ENCODE measurements around the gene S100A3. TPM values are rescaled to one million over a fixed set of nuclear protein-coding genes. Genes with fewer than 3 reads are reported as not detected.
"Not testable (repeated sequence)": the region's sequence is repeated elsewhere in the genome, so short reads cannot be mapped to it uniquely, and the experiment has no call there.

Gene S100A3
- polyA plus RNA-seq (2012; ENCODE audit: missing spikeins) = not detected

GRCh38 chr1:153548722-153549688, at the start of gene S100A3:
TSS of gene S100A3 (minus strand) at chr1:153549258. CDS start at chr1:153548485, 773 bp downstream.
- TF ChIP-seq POLR2AphosphoS5 (IDR thresholded peaks at IDR 0.05; ENCODE audit: low read depth, low read length) (no peak), POLR2A (IDR thresholded peaks at IDR 0.05; ENCODE audit: low read depth, low read length) (no peak), TAF1 (IDR thresholded peaks at IDR 0.05; ENCODE audit: borderline replicate concordance, low read depth, low read length) (no peak)
- DNase-seq (ENCODE audit: insufficient read length) (no peak), FAIRE-seq (no peak)

GRCh38 chr1:153598309-153599172, 49.5 kb upstream of the S100A3 start:
- DNase-seq (ENCODE audit: insufficient read length) = peak; percentile 79
- peak; percentile 93 for FAIRE-seq
- TF ChIP-seq TAF1 (IDR thresholded peaks at IDR 0.05; ENCODE audit: borderline replicate concordance, low read depth, low read length) = no peak
- peak; percentile 68; the same call in 1 of the 2 replicates for TF ChIP-seq POLR2A (IDR thresholded peaks at IDR 0.05; ENCODE audit: low read depth, low read length)
- peak; percentile 49 for TF ChIP-seq POLR2AphosphoS5 (IDR thresholded peaks at IDR 0.05; ENCODE audit: low read depth, low read length)

GRCh38 chr1:153597206-153597605, 48.1 kb upstream of the S100A3 start:
- FAIRE-seq = no peak

GRCh38 chr1:153592748-153593147, 43.7 kb upstream of the S100A3 start:
- no peak for TF ChIP-seq TAF1 (IDR thresholded peaks at IDR 0.05; ENCODE audit: borderline replicate concordance, low read depth, low read length)
- no peak for TF ChIP-seq POLR2A (IDR thresholded peaks at IDR 0.05; ENCODE audit: low read depth, low read length)
- no peak for TF ChIP-seq POLR2AphosphoS5 (IDR thresholded peaks at IDR 0.05; ENCODE audit: low read depth, low read length)
- DNase-seq (ENCODE audit: insufficient read length) (no peak), FAIRE-seq (no peak)

More at GRCh38 chr1:153597206-153597605, 48.1 kb upstream of the S100A3 start:
- no peak for DNase-seq (ENCODE audit: insufficient read length)
- TF ChIP-seq TAF1 (IDR thresholded peaks at IDR 0.05; ENCODE audit: borderline replicate concordance, low read depth, low read length) (no peak), POLR2AphosphoS5 (IDR thresholded peaks at IDR 0.05; ENCODE audit: low read depth, low read length) (no peak), POLR2A (IDR thresholded peaks at IDR 0.05; ENCODE audit: low read depth, low read length) (no peak)

- FAIRE-seq (no peak), DNase-seq (ENCODE audit: insufficient read length) (no peak)
- TF ChIP-seq POLR2AphosphoS5 (IDR thresholded peaks at IDR 0.05; ENCODE audit: low read depth, low read length) (no peak), TAF1 (IDR thresholded peaks at IDR 0.05; ENCODE audit: borderline replicate concordance, low read depth, low read length) (no peak), POLR2A (IDR thresholded peaks at IDR 0.05; ENCODE audit: low read depth, low read length) (no peak)
Observed at GRCh38 chr1:153588482-153588881, 39.4 kb upstream of the S100A3 start.

GRCh38 chr1:153588033-153588432, 39.0 kb upstream of the S100A3 start:
- not testable (repeated sequence) for FAIRE-seq; DNase-seq (ENCODE audit: insufficient read length)

- TF ChIP-seq TAF1 (IDR thresholded peaks at IDR 0.05; ENCODE audit: borderline replicate concordance, low read depth, low read length) (no peak), POLR2AphosphoS5 (IDR thresholded peaks at IDR 0.05; ENCODE audit: low read depth, low read length) (no peak), POLR2A (IDR thresholded peaks at IDR 0.05; ENCODE audit: low read depth, low read length) (no peak)
- FAIRE-seq = no peak
- no peak for DNase-seq (ENCODE audit: insufficient read length)
Observed at GRCh38 chr1:153587314-153587713, 38.3 kb upstream of the S100A3 start.

GRCh38 chr1:153586347-153586746, 37.3 kb upstream of the S100A3 start:
- FAIRE-seq (peak; percentile 14), DNase-seq (ENCODE audit: insufficient read length) (no peak)
- TF ChIP-seq POLR2AphosphoS5 (IDR thresholded peaks at IDR 0.05; ENCODE audit: low read depth, low read length) (no peak), TAF1 (IDR thresholded peaks at IDR 0.05; ENCODE audit: borderline replicate concordance, low read depth, low read length) (no peak), POLR2A (IDR thresholded peaks at IDR 0.05; ENCODE audit: low read depth, low read length) (no peak)

GRCh38 chr1:153585006-153585405, 35.9 kb upstream of the S100A3 start:
- DNase-seq (ENCODE audit: insufficient read length) (no peak), FAIRE-seq (no peak)
- TF ChIP-seq POLR2AphosphoS5 (IDR thresholded peaks at IDR 0.05; ENCODE audit: low read depth, low read length) = no peak
- no peak for TF ChIP-seq POLR2A (IDR thresholded peaks at IDR 0.05; ENCODE audit: low read depth, low read length)
- TF ChIP-seq TAF1 (IDR thresholded peaks at IDR 0.05; ENCODE audit: borderline replicate concordance, low read depth, low read length) = no peak

GRCh38 chr1:153583976-153584375, 34.9 kb upstream of the S100A3 start:
- DNase-seq (ENCODE audit: insufficient read length) (no peak), FAIRE-seq (no peak)
- TF ChIP-seq TAF1 (IDR thresholded peaks at IDR 0.05; ENCODE audit: borderline replicate concordance, low read depth, low read length) (no peak), POLR2A (IDR thresholded peaks at IDR 0.05; ENCODE audit: low read depth, low read length) (no peak), POLR2AphosphoS5 (IDR thresholded peaks at IDR 0.05; ENCODE audit: low read depth, low read length) (no peak)

GRCh38 chr1:153583514-153583913, 34.5 kb upstream of the S100A3 start:
- not testable (repeated sequence) for FAIRE-seq; DNase-seq (ENCODE audit: insufficient read length)

GRCh38 chr1:153582836-153583235, 33.8 kb upstream of the S100A3 start:
- not testable (repeated sequence) for DNase-seq (ENCODE audit: insufficient read length); FAIRE-seq

Data from GM12892 (cell line).